ENCODE measurements around the gene SRSF7.

SRSF7 gene

DNA sequence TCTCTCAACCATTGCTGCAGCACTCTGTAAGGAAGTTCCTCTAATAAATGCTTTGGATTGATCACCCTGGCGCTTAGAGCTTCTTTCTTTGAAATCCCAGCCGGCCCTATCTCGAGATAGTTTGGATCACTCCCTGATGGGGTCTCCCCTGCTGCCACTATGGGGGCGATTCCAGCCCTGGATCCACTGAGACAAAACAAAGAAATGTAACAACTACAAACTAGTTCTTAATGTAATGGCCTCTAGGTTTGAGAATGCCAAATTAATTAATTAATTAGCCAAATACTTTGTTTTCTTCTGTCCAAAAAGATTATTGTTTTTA lies 15.2 kb downstream of the SRSF7 start:
- no peak overlapping the region for H3K27ac ChIP-seq
- no peaks in the 10 kb centered on the region for H3K79me2 ChIP-seq
- TF ChIP-seq, protein P1, sequence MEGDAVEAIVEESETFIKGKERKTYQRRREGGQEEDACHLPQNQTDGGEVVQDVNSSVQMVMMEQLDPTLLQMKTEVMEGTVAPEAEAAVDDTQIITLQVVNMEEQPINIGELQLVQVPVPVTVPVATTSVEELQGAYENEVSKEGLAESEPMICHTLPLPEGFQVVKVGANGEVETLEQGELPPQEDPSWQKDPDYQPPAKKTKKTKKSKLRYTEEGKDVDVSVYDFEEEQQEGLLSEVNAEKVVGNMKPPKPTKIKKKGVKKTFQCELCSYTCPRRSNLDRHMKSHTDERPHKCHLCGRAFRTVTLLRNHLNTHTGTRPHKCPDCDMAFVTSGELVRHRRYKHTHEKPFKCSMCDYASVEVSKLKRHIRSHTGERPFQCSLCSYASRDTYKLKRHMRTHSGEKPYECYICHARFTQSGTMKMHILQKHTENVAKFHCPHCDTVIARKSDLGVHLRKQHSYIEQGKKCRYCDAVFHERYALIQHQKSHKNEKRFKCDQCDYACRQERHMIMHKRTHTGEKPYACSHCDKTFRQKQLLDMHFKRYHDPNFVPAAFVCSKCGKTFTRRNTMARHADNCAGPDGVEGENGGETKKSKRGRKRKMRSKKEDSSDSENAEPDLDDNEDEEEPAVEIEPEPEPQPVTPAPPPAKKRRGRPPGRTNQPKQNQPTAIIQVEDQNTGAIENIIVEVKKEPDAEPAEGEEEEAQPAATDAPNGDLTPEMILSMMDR (IDR thresholded peaks at IDR 0.05) = no peak
- H3K9me3 ChIP-seq (ENCODE audit: control insufficient read depth, low read length) = peaks cover 2% of the 10 kb centered on the region
- no peaks in the 10 kb centered on the region for H3K27me3 ChIP-seq (ENCODE audit: control insufficient read depth, insufficient read depth, low read length)
- no peak overlapping the region for H3K4me2 ChIP-seq (ENCODE audit: low read length)
- H3K4me3 ChIP-seq (ENCODE audit: low read depth, low read length) = no peak overlapping the region
- H3K4me1 ChIP-seq = no peaks in the 10 kb centered on the region
- H3K36me3 ChIP-seq (ENCODE audit: control insufficient read depth, insufficient read depth, low read length) = no peaks in the 10 kb centered on the region
- H2AFZ ChIP-seq = no peak overlapping the region
- no peak overlapping the region for H3K9ac ChIP-seq

DNA sequence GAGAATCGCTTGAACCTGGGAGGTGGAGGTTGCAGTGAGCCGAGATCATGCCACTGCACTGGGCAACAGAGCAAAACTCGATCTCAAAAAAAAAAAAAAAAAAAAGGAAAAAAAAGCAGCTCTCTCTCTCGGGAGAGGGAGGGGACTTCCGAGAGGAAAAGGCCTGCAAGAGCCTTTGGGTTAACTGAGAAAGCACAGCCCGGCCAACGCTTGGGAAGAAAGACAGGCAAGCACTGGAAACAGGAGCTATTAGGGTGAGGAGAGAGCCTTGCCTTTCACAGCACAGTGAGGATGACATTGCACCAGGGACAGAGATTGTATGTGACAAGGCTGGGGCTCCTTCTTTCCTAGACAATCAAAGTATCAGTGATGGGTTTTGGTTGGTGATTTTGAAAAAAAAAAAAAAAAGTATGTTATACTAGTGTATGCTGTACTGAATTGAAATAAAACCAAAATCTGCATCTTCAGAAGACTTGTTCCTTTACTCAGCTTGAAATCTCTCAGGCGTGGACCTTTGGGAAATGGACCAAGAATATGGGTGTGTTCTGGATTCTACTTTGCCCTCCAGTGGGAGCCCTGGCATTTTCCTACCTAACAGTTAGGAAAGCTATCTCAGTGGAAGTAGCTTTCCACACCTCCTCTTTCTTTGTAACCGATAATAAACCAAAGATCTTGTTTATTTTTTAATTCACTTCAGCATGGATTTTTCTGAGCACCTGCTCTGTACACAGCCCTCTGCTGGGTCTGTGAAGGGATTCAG lies 16.7 kb downstream of the SRSF7 start:
- Histone ChIP-seq H3K36me3 (ENCODE audit: control insufficient read depth, insufficient read depth, low read length) (no peaks in the 10 kb centered on the region), H3K4me3 (ENCODE audit: low read depth, low read length) (no peak overlapping the region), H3K4me2 (ENCODE audit: low read length) (no peak overlapping the region), H3K27me3 (ENCODE audit: control insufficient read depth, insufficient read depth, low read length) (no peaks in the 10 kb centered on the region), H3K27ac (no peak overlapping the region), H2AFZ (no peak overlapping the region), H3K79me2 (no peaks in the 10 kb centered on the region), H3K9me3 (ENCODE audit: control insufficient read depth, low read length) (peaks cover 2% of the 10 kb centered on the region), H3K9ac (no peak overlapping the region), H3K4me1 (no peaks in the 10 kb centered on the region)
- TF ChIP-seq, protein P1 (IDR thresholded peaks at IDR 0.05) = no peak

DNA sequence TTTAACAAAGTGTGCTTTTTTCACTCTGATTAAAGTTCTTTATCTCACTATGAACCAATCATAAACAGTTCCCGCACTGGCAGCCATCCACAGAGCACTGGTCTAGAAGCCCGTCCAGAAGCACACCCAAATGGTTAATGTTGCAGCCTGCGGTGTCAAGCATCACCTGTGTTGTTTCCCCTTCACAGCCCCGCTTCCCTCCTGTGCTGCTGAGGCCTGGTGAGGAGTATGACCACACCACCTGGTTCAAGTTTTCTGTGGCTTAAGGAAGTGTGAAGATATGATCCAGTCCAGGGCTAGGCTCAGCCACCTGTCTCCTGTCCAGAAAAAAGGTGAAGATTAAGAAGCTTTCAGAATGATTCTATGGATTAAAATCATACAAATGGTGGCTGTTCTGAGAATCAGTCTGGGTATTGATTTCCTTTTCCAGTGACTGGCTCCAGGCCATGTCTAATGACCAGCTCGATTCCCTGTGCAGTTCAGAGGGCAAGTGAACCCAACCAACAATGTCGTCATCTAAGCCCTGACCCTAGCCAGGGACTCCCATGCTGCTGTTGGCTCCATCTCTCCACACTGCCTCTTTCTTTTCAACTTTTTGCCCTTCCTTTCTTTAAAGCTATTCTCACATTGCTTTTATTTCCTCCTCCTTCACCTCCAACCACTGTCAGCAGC lies 17.7 kb downstream of the SRSF7 start:
- H3K9ac ChIP-seq = no peak overlapping the region
- no peaks in the 10 kb centered on the region for H3K79me2 ChIP-seq
- H3K9me3 ChIP-seq (ENCODE audit: control insufficient read depth, low read length) = no peaks in the 10 kb centered on the region
- H2AFZ ChIP-seq = no peak overlapping the region
- H3K27me3 ChIP-seq (ENCODE audit: control insufficient read depth, insufficient read depth, low read length) = no peaks in the 10 kb centered on the region
- H3K4me2 ChIP-seq (ENCODE audit: low read length) = no peak overlapping the region
- no peak overlapping the region for H3K27ac ChIP-seq
- no peaks in the 10 kb centered on the region for H3K36me3 ChIP-seq (ENCODE audit: control insufficient read depth, insufficient read depth, low read length)
- no peaks in the 10 kb centered on the region for H3K4me1 ChIP-seq
- H3K4me3 ChIP-seq (ENCODE audit: low read depth, low read length) = no peak overlapping the region
- TF ChIP-seq, protein P1 (IDR thresholded peaks at IDR 0.05) = no peak

DNA sequence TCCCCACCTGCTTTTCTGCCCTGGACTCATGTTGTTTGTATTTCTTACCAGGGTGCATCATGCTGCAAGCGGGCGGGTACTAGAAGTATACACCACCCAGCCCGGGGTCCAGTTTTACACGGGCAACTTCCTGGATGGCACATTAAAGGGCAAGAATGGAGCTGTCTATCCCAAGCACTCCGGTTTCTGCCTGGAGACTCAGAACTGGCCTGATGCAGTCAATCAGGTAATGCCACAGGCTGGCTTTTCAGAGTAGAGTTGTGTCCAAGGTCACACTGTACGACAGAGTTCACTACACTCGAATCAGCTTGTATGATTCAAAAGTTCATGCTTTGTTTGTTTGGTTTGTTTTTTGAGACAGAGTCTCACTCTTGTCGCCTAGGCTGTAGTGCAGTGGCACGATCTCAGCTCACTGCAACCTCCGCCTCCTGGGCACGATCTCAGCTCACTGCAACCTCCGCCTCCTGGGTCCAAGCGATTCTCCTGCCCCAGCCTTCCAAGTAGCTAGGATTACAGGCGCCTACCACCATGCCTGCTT lies 19.4 kb downstream of the SRSF7 start:
- no peak overlapping the region for H3K27ac ChIP-seq

More for the DNA sequence above, 19.4 kb downstream of the SRSF7 start:
- Histone ChIP-seq H3K4me1 (no peaks in the 10 kb centered on the region), H2AFZ (no peak overlapping the region), H3K4me3 (ENCODE audit: low read depth, low read length) (no peak overlapping the region), H3K9ac (no peak overlapping the region), H3K4me2 (ENCODE audit: low read length) (no peak overlapping the region), H3K79me2 (no peaks in the 10 kb centered on the region), H3K36me3 (ENCODE audit: control insufficient read depth, insufficient read depth, low read length) (no peaks in the 10 kb centered on the region), H3K27me3 (ENCODE audit: control insufficient read depth, insufficient read depth, low read length) (no peaks in the 10 kb centered on the region), H3K9me3 (ENCODE audit: control insufficient read depth, low read length) (no peaks in the 10 kb centered on the region)
- TF ChIP-seq, protein P1 (IDR thresholded peaks at IDR 0.05) = no peak

All from parathyroid adenoma (tissue), 2 donors.